IPS-NIHi7 (cell line): ENCODE measurements around the gene SDK1.
A peak's percentile ranks its signal among the peaks of the same experiment; 100 is the strongest.

Experiments used
- DNase-seq: peaks from one replicate; pipeline ENCODE4 v3.0.0; 2012; ENCODE audit warnings: mixed read lengths; ENCODE audit errors: extremely low spot score

The SDK1 gene

GRCh38 chr7:3585826-3586225, 284.8 kb downstream of the SDK1 start:
- peak; percentile 38 for DNase-seq

- DNase-seq, result no peak
Measured at GRCh38 chr7:3588341-3588740, 287.3 kb downstream of the SDK1 start.

- no peak for DNase-seq
Measured at GRCh38 chr7:3589752-3590151, 288.7 kb downstream of the SDK1 start.

- no peak for DNase-seq
Measured at GRCh38 chr7:3591219-3591618, 290.2 kb downstream of the SDK1 start.

GRCh38 chr7:3591944-3592343, 290.9 kb downstream of the SDK1 start:
- no peak for DNase-seq

GRCh38 chr7:3592401-3593134, 291.5 kb downstream of the SDK1 start:
- no peak for DNase-seq

DNA sequence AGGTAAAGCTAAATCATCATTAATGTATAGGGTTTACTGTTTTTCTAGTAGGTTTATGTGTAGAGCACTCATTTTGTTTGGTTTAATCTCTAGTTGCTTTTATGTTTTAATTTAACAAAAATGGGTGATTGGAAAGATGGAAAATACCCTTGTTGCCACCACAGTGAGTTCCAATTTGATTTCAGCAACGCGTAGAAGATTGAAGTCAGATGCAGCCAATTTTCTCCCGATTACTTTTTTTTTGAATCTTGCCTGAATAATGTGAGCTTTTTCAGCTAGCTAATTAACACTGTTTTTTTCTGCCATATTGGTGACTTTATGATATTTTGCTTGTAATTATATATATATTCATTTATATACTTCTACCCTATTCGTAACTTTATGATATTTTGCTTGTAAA, 293.8 kb downstream of the SDK1 start:
- no peak for DNase-seq

DNA sequence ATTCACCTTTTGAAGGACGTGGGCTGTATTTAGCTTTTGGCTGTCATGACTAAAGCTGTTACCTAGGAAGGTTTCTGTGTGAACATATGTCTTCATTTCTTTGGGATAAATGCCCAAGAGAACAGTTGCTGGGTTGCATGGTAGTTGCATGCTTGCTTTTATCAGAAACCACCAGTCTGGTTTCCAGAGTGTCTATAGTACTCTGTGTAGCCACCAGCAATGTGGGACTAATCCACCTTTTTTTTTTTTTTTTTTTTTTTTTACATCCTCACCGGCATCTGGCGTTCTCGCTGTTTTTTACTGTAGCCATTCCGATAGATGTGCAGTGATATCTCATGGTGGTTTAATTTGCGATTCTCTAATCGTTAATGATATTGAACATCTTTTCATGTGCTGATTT, 297.8 kb downstream of the SDK1 start:
- DNase-seq, result no peak

GRCh38 chr7:3605222-3605621, 304.2 kb downstream of the SDK1 start:
- no peak for DNase-seq

DNA sequence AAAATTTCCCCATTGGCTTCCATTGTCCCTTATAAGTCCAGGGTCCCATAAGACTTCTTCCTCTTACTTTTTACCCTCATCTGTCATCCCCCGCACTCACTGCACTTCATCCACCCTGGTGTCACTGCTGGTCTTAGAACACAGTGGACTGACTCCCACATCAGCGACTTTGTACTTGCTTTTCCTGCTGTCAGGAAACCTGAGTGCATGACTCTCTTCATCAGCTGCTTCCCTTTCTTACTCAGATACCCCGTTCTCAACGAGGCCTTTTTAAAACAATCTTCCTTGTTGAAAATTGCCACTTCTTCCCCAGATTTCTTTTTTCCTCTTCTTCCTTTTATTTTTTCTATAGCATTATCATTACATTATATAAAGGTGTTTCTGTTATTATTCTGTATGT, 305.4 kb downstream of the SDK1 start:
- no peak for DNase-seq

DNA sequence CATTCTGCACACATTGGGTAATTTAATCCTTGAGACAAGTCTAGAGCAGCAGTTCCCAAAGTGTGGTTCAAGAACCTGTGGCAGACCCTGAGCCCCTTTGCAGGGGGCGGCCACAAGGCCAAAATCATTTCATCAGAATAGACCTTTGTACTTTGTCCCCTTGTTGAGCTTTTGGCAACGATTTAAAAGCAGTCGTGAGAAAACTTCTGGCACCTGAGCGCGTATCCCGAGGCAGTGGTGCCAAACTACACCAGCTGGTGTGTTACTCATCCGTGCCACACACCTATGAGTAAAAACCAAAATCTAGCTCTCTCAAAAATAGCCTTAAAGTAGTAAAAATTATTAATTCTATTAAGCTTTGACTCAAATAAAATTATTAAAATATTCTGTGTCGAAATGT, 306.8 kb downstream of the SDK1 start:
- no peak for DNase-seq

GRCh38 chr7:3616306-3616705, 315.3 kb downstream of the SDK1 start:
- no peak for DNase-seq

DNA sequence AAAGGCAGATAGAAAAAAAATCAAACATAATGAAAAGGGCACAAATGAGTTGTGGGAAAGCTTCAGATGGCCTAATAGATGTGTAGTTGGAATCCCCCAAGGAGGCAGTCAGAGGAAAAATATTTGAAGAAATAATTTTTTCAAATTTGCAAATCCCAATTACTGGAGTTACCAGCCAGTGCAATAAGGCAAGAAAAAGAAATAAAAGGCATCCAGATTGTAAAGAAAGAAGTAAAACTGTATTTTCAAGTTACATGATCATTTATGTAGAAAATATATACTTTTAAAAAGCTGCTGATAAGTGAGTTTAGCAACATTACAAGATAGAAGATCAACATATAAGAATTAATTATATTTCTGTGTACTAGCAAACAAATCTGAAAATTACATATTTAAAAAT, 329.0 kb downstream of the SDK1 start:
- no peak for DNase-seq

DNA sequence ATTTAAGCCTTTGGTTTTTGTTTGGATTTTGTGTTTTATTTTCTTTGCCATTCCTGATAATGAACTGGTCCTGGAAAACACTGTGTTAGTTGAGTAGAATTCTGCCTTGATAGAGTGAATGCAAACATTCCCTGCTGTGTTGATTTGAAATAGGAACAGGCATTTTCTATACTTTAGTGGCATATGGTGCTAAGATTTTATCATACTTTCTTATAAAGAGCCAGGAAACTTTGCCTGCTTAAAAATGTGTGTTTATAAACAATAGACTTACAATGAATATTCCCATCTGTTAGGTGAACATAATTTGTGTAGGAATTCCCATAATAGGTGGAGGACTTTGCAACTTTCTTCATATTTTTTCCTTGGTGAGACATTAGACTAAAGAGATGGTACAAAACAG, 333.3 kb downstream of the SDK1 start:
- DNase-seq, result no peak

GRCh38 chr7:3636131-3636860, 335.2 kb downstream of the SDK1 start:
- no peak for DNase-seq

GRCh38 chr7:3639253-3639652, 338.2 kb downstream of the SDK1 start:
- no peak for DNase-seq

DNA sequence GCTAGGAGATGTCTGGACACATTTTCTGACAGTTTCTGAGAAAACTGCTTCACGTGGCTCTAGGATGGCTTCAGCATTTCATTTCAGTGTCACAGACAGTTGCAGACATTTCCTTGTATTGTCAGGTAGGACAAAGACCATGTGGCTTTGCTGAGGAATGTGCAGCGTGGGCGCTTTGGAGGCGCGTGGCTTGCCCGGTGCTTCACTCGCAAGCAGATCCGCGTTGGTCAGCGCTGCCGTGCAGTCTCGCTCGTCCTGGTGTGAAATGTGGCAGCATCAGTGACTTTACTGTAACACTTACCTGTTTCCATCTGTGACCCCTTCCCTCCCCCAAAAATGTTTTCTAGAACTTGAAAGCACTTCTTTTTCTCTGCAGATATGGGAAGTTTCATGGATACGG, 340.5 kb downstream of the SDK1 start:
- DNase-seq, result no peak

DNA sequence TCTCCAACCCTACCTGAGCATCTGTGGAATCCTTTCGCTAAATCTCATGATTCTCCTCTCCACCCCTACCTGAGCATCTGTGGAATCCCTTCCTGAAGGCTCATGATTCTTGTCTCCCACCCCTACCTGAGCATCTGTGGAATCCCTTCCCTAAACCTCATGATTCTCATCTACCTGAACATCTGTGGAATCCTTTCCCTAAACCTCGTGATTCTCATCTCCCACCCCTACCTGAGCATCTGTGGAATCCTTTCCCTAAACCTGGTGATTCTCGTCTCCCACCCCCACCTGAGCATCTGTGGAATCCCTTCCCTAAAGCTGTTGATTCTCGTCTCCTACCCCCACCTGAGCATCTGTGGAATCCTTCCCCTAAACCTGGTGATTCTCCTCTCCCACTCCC, 342.0 kb downstream of the SDK1 start:
- DNase-seq, result no peak

GRCh38 chr7:3648276-3648675, 347.2 kb downstream of the SDK1 start:
- no peak for DNase-seq

GRCh38 chr7:3649250-3649649, 348.2 kb downstream of the SDK1 start:
- no peak for DNase-seq

- no peak for DNase-seq
Measured at GRCh38 chr7:3649678-3650440, 348.8 kb downstream of the SDK1 start.

GRCh38 chr7:3650844-3651243, 349.8 kb downstream of the SDK1 start:
- no peak for DNase-seq

- DNase-seq, result no peak
Measured at GRCh38 chr7:3655635-3656034, 354.6 kb downstream of the SDK1 start.
